RWPE1 (cell line): ENCODE data around the gene TNNI3K.

Source experiments
- CTCF ChIA-PET: fragments of 350-600 bp; sonication (Branson Sonifier 250); formaldehyde crosslinking; extraction: SDS; loops from one replicate; lab custom pipeline; 2021; lab: Yijun Ruan, JAX
- POLR2A ChIA-PET: fragments of 400-600 bp; formaldehyde crosslinking; extraction: SDS; loops from one replicate; lab custom pipeline; 2020; ENCODE audit warnings: antibody characterized with exemption; ENCODE audit not compliant: low non-redundant PET; lab: Yijun Ruan, JAX
- DNase-seq: peaks from one replicate; pipeline ENCODE4 v3.0.0; 2012; ENCODE audit warnings: low spot score
- H3K27ac ChIP-seq: fragments of 450-650 bp; 2 replicates; pipeline ENCODE4 v1.5.1; 2017
- CTCF ChIP-seq: fragments of 450-650 bp; conservative IDR thresholded peaks from 2 replicates; pipeline ENCODE4 v1.5.1; 2017; ENCODE audit warnings: low read depth, mild to moderate bottlenecking

TNNI3K gene

GRCh38 chr1:74419611-74420010, 184.4 kb downstream of the TNNI3K start:
- TF ChIP-seq CTCF: no peak
- no peak overlapping the region for H3K27ac ChIP-seq
- no peak for DNase-seq
- ChIA-PET CTCF (no interaction called here), POLR2A (no interaction called here)

GRCh38 chr1:74420467-74420866, 185.3 kb downstream of the TNNI3K start:
- ChIA-PET POLR2A (no interaction called here), CTCF (no interaction called here)
- no peak overlapping the region for H3K27ac ChIP-seq
- no peak for TF ChIP-seq CTCF
- DNase-seq: no peak

GRCh38 chr1:74422421-74423292, 187.5 kb downstream of the TNNI3K start:
- CTCF ChIA-PET: no interaction called here
- no peak for TF ChIP-seq CTCF
- H3K27ac ChIP-seq: no peak overlapping the region
- POLR2A ChIA-PET: no interaction called here
- no peak for DNase-seq

- ChIA-PET POLR2A (no interaction called here), CTCF (no interaction called here)
- TF ChIP-seq CTCF: no peak
- H3K27ac ChIP-seq: no peak overlapping the region
- DNase-seq: no peak
Observed at GRCh38 chr1:74423471-74423870, 188.3 kb downstream of the TNNI3K start.

- POLR2A ChIA-PET: no interaction called here
- DNase-seq: no peak
- CTCF ChIA-PET: interaction anchor here (0.5 kb wide), 1 partner anchor 148 kb away, joined by 8 read pairs; no protein-coding TSS in a partner anchor
- no peak overlapping the region for H3K27ac ChIP-seq
- TF ChIP-seq CTCF: no peak
Observed at GRCh38 chr1:74425676-74426075, 190.5 kb downstream of the TNNI3K start.

GRCh38 chr1:74426208-74426937, 191.2 kb downstream of the TNNI3K start:
- TF ChIP-seq CTCF: no peak
- ChIA-PET POLR2A (no interaction called here), CTCF (interaction anchor here (0.5 kb wide), 1 partner anchor 147 kb away, joined by 8 read pairs; no protein-coding TSS in a partner anchor)
- DNase-seq: no peak
- H3K27ac ChIP-seq: no peak overlapping the region
